Hepatocyte (in vitro differentiated cells): ENCODE results near the gene SPEG.

Experiments
- EZH2 ChIP-seq: fragments of 200-600 bp; sonication (generic); IDR thresholded peaks from 2 replicates; pipeline ENCODE4 v1.6.1; 2016; ENCODE audit warnings: antibody characterized with exemption, mild to moderate bottlenecking, borderline replicate concordance
- TF ChIP-seq, protein P1 (sequence below): fragments of 200-600 bp; sonication (generic); IDR thresholded peaks from 2 replicates; pipeline ENCODE4 v1.5.1; 2016; ENCODE audit warnings: antibody characterized with exemption, mild to moderate bottlenecking; ENCODE audit not compliant: poor library complexity

GRCh38 chr2:219447242-219448098, 12.8 kb downstream of the SPEG start:
- TF ChIP-seq, protein P1, sequence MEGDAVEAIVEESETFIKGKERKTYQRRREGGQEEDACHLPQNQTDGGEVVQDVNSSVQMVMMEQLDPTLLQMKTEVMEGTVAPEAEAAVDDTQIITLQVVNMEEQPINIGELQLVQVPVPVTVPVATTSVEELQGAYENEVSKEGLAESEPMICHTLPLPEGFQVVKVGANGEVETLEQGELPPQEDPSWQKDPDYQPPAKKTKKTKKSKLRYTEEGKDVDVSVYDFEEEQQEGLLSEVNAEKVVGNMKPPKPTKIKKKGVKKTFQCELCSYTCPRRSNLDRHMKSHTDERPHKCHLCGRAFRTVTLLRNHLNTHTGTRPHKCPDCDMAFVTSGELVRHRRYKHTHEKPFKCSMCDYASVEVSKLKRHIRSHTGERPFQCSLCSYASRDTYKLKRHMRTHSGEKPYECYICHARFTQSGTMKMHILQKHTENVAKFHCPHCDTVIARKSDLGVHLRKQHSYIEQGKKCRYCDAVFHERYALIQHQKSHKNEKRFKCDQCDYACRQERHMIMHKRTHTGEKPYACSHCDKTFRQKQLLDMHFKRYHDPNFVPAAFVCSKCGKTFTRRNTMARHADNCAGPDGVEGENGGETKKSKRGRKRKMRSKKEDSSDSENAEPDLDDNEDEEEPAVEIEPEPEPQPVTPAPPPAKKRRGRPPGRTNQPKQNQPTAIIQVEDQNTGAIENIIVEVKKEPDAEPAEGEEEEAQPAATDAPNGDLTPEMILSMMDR = no peak
- TF ChIP-seq EZH2 = no peak
